Neural cell (in vitro differentiated cells): Measurements from ENCODE around the gene PPIF.

ENCODE experiments used
- REST ChIP-seq: IDR thresholded peaks from 2 replicates; pipeline ENCODE4 v1.6.1; 2012; ENCODE audit warnings: borderline replicate concordance
- TF ChIP-seq, protein P1 (sequence below): fragments of 450-650 bp; IDR thresholded peaks from 2 replicates; pipeline ENCODE4 v1.5.1; 2014; ENCODE audit warnings: antibody characterized with exemption, mild to moderate bottlenecking, moderate library complexity; ENCODE audit not compliant: poor library complexity, severe bottlenecking

GRCh38 chr10:79393924-79394610 is 46.8 kb downstream of the PPIF start:
- TF ChIP-seq, protein P1, sequence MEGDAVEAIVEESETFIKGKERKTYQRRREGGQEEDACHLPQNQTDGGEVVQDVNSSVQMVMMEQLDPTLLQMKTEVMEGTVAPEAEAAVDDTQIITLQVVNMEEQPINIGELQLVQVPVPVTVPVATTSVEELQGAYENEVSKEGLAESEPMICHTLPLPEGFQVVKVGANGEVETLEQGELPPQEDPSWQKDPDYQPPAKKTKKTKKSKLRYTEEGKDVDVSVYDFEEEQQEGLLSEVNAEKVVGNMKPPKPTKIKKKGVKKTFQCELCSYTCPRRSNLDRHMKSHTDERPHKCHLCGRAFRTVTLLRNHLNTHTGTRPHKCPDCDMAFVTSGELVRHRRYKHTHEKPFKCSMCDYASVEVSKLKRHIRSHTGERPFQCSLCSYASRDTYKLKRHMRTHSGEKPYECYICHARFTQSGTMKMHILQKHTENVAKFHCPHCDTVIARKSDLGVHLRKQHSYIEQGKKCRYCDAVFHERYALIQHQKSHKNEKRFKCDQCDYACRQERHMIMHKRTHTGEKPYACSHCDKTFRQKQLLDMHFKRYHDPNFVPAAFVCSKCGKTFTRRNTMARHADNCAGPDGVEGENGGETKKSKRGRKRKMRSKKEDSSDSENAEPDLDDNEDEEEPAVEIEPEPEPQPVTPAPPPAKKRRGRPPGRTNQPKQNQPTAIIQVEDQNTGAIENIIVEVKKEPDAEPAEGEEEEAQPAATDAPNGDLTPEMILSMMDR: no peak
- no peak for TF ChIP-seq REST
